ENCODE data around the gene MYL5.

DNA sequence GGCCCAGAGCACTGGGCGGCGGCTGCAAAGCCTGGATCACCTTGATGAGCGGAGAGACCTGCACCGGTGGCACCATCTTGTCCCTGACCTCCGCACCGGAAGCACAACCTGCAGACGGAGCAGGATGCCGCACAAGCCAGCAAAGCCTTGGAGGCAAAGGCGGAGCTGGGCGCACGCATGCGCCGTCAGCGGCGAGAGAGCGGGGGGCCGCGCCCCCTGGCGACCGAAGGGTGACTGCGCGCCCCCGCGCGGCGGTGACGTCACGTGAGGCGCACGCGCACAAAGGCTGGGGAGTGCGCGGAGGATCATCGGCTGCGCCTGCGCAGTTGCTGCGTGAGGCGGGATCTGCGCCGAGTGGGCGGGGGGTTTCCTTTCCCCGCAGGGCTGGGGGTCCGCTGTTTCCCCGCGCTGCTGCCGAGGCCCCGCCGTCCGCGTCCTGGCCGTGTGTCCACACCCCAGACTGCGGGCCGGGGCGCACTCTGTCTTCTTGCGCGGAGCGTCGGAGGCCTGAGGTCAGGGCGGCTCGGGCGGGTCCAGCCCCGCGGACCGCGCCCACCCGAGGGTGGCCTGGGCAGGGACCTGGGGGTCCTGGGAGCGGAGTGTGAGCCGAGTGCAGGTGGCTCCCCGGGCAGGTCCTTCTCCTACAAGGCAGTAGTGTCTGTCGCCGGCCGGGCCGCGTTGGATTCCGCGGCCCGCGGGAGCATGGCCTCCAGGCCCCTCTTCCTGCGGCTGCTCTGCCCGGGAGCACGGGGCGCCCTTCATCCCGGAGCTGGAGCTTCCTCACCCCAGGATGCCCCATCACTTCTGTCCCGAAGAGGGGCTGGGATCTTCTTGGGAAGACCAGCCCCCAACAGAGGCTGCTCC is at the start of gene MYL5, which contains the start of gene ATP5ME:
- TF ChIP-seq GATA2 (IDR thresholded peaks at IDR 0.05; ENCODE audit: low read depth, low read length) (no peak), GATA3 (IDR thresholded peaks at IDR 0.05; ENCODE audit: low read depth, low read length) (no peak)
